Peyer's patch (tissue), 4 donors: ENCODE data around the gene CYP3A5.

ENCODE experiments used
- POLR2A ChIP-seq, 2 donors: fragments of 450-650 bp; IDR thresholded peaks; one replicate each; pipeline ENCODE4 v1.5.1; 2017; ENCODE audit warnings: antibody characterized with exemption in 2 of 2, mild to moderate bottlenecking in 2 of 2, moderate library complexity in 2 of 2
- TF ChIP-seq, protein P1 (sequence below), 6 experiments: fragments of 450-650 bp in 4 of 6; fragments of 200-600 bp in 2 of 6; sonication (generic) in 1 of 6; IDR thresholded peaks; one replicate each; pipeline ENCODE4 v1.5.1; 2017 to 2019; ENCODE audit warnings: antibody characterized with exemption in 6 of 6, mild to moderate bottlenecking in 3 of 6, moderate library complexity in 1 of 6

DNA sequence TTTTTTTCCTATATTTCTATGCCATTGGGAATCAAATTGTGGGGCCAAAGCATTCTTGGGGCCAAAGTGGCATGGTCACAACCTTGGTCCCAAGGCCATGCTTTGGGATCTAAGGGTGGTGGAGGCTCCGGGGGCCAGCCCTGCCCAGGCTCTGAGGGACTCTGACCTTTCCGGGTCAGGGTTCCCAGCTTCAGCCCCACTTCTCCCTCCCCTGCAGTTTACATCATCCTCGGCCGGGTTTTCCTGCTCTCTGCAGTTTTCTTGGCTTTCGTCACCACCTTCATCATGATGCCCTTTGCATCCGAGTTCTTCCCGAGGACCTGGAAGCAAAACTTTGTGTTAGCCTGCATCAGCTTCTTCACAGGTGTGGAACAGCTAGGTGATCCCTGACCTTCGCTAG lies 73.3 kb downstream of the CYP3A5 start:
- no peak for TF ChIP-seq POLR2A (IDR thresholded peaks at IDR 0.05)
- TF ChIP-seq, protein P1, sequence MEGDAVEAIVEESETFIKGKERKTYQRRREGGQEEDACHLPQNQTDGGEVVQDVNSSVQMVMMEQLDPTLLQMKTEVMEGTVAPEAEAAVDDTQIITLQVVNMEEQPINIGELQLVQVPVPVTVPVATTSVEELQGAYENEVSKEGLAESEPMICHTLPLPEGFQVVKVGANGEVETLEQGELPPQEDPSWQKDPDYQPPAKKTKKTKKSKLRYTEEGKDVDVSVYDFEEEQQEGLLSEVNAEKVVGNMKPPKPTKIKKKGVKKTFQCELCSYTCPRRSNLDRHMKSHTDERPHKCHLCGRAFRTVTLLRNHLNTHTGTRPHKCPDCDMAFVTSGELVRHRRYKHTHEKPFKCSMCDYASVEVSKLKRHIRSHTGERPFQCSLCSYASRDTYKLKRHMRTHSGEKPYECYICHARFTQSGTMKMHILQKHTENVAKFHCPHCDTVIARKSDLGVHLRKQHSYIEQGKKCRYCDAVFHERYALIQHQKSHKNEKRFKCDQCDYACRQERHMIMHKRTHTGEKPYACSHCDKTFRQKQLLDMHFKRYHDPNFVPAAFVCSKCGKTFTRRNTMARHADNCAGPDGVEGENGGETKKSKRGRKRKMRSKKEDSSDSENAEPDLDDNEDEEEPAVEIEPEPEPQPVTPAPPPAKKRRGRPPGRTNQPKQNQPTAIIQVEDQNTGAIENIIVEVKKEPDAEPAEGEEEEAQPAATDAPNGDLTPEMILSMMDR (IDR thresholded peaks at IDR 0.05) = no peak
